ENCODE measurements around the gene TRAF5.
"Not testable (repeated sequence)": the region's sequence is repeated elsewhere in the genome, so short reads cannot be mapped to it uniquely, and the experiment has no call there.

- not testable (repeated sequence) for TF ChIP-seq CTCF (conservative IDR thresholded peaks at IDR 0.05 in 1 of 2, IDR thresholded peaks at IDR 0.05 in 1 of 2; ENCODE audit: extremely low read depth in 1 of 2, insufficient read depth in 1 of 2, low read depth in 1 of 2, low read length in 2 of 2); EZH2 (IDR thresholded peaks at IDR 0.05; ENCODE audit: borderline replicate concordance, low read length)
These were observed 5.0 kb upstream of the TRAF5 start for GRCh38 chr1:211321646-211322045.
